ENCODE data around the gene HIF3A. TPM values are rescaled to one million over a fixed set of nuclear protein-coding genes. Genes with fewer than 3 reads are reported as not detected.

HIF3A gene
- total RNA-seq, 1 experiment from 2014 or later: 0.98 TPM

DNA sequence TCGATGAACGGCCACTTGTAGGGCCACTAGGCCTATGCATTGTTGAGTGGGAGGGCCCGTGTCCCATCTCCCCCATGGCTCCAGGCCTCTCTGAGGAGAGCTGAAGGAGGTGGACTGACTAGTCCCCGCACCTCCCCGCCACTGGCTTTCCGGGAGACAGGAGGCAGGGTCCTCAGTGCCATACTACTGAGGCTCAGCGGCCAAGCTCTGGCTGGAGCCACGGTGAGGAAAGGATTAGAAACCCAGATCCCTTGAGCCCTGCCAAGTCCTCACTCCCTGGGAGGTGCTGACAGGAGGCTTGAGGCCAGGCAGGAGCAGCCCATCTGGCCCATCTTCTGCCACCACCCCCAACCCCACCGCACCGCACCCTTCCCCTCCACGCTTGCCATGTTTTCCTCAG lies 87.6 kb downstream of the HIF3A start:
- Histone ChIP-seq H3K27me3 (ENCODE audit: insufficient read depth, low read length) (no peaks in the 10 kb centered on the region), H3K79me2 (ENCODE audit: insufficient read depth, low read length) (peaks cover 19% of the 10 kb centered on the region), H3K9me2 (ENCODE audit: insufficient read depth) (no peaks in the 10 kb centered on the region), H3K27ac (ENCODE audit: low read depth, low read length) (no peak overlapping the region), H3K9me3 (ENCODE audit: control insufficient read depth in 1 of 2, insufficient read depth in 1 of 2, low read depth in 1 of 2, low read length in 2 of 2) (no peaks in the 10 kb centered on the region; a peak in 1 of 4 replicates), H3K4me2 (ENCODE audit: low read length) (no peak overlapping the region), H2AFZ (ENCODE audit: low read depth, low read length, poor library complexity, severe bottlenecking) (no peak overlapping the region), H3K9ac (ENCODE audit: low read length) (no peak overlapping the region), H3K36me3 (ENCODE audit: control insufficient read depth in 1 of 2, insufficient read depth in 2 of 2, low read length in 2 of 2) (peaks cover 36 to 65% of the 10 kb centered on the region in 2 experiments), H4K20me1 (ENCODE audit: insufficient read depth) (0 out of 2 replicates have a peak, but pooled peaks cover 2% of the 10 kb centered on the region), H3K4me3 (replicated peaks in 1 of 2; ENCODE audit: low read depth in 1 of 2, low read length in 2 of 2) (no peak overlapping the region), H3K4me1 (ENCODE audit: control insufficient read depth in 1 of 2, insufficient read depth in 2 of 2, low read length in 2 of 2) (no peaks in the 10 kb centered on the region)
- no TSS peak for BruUV-seq (replicated peaks)
- intact Hi-C loops (cut with micrococcal nuclease): no loop called here
- DNase-seq (ENCODE audit: low read depth, low spot score): no peak
- ChIA-PET CTCF (no interaction called here), POLR2A (no interaction called here), RAD21 (ENCODE audit: low non-redundant PET in 1 of 2, low total read pairs in 2 of 2, uncharacterized antibody in 2 of 2, unreplicated experiment in 2 of 2) (no interaction called here)
- TF ChIP-seq CEBPB (IDR thresholded peaks at IDR 0.05; ENCODE audit: low read depth) (no peak), EZH2 (IDR thresholded peaks at IDR 0.05) (no peak), CBX3 (IDR thresholded peaks at IDR 0.05; ENCODE audit: low read depth) (no peak)
- TF ChIP-seq, protein P1, sequence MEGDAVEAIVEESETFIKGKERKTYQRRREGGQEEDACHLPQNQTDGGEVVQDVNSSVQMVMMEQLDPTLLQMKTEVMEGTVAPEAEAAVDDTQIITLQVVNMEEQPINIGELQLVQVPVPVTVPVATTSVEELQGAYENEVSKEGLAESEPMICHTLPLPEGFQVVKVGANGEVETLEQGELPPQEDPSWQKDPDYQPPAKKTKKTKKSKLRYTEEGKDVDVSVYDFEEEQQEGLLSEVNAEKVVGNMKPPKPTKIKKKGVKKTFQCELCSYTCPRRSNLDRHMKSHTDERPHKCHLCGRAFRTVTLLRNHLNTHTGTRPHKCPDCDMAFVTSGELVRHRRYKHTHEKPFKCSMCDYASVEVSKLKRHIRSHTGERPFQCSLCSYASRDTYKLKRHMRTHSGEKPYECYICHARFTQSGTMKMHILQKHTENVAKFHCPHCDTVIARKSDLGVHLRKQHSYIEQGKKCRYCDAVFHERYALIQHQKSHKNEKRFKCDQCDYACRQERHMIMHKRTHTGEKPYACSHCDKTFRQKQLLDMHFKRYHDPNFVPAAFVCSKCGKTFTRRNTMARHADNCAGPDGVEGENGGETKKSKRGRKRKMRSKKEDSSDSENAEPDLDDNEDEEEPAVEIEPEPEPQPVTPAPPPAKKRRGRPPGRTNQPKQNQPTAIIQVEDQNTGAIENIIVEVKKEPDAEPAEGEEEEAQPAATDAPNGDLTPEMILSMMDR (IDR thresholded peaks at IDR 0.05 in 2 of 3, conservative IDR thresholded peaks at IDR 0.05 in 1 of 3; ENCODE audit: borderline replicate concordance in 1 of 3, insufficient read depth in 1 of 3, low read depth in 2 of 3, low read length in 2 of 3): no peak
- ATAC-seq: no peak

DNA sequence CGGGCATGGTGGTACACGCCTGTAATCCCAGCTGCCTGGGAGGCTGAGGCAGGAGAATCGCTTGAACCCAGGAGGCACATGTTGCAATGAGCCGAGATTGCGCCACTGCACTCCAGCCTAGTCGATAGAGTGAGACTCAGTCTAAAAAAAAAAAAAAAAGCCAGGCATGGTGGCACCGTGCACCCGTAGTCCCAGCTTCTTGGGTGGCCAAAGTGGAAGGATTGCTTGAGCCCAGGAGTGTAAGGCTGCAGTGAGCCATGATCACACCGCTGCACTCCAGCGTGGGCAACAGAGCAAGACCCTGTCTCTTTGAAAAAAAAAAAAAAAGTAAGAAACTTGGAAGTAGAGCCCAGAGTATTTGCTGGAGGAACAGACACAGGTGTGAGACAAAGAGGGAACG lies 88.8 kb downstream of the HIF3A start:
- ChIA-PET POLR2A (no interaction called here), CTCF (no interaction called here)
- no TSS peak for BruUV-seq (replicated peaks)

More for the DNA sequence above, 88.8 kb downstream of the HIF3A start:
- H4K20me1 ChIP-seq (ENCODE audit: insufficient read depth): 0 out of 2 replicates have a peak, but pooled peaks cover 2% of the 10 kb centered on the region
- intact Hi-C loops (cut with micrococcal nuclease): no loop called here
- H3K79me2 ChIP-seq (ENCODE audit: insufficient read depth, low read length): peaks cover 7% of the 10 kb centered on the region
- ATAC-seq (no peak), DNase-seq (ENCODE audit: low read depth, low spot score) (no peak)
- H3K4me3 ChIP-seq (replicated peaks in 1 of 2; ENCODE audit: low read depth in 1 of 2, low read length in 2 of 2): no peak overlapping the region
- H2AFZ ChIP-seq (ENCODE audit: low read depth, low read length, poor library complexity, severe bottlenecking): no peak overlapping the region
- TF ChIP-seq, protein P2, sequence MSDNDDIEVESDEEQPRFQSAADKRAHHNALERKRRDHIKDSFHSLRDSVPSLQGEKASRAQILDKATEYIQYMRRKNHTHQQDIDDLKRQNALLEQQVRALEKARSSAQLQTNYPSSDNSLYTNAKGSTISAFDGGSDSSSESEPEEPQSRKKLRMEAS (IDR thresholded peaks at IDR 0.05): no peak
- TF ChIP-seq ZNF274 (IDR thresholded peaks at IDR 0.05; ENCODE audit: low read depth, low read length) (no peak), CEBPB (IDR thresholded peaks at IDR 0.05; ENCODE audit: low read depth) (no peak), JUND (IDR thresholded peaks at IDR 0.05) (no peak), SRF (IDR thresholded peaks at IDR 0.05; ENCODE audit: low read depth) (no peak), YY1 (IDR thresholded peaks at IDR 0.05; ENCODE audit: extremely low read depth, insufficient replicate concordance, low read depth, low read length) (no peak), ZFX (IDR thresholded peaks at IDR 0.05) (no peak), POLR2A (IDR thresholded peaks at IDR 0.05; ENCODE audit: borderline replicate concordance, extremely low read depth, insufficient read depth, insufficient read length) (no peak), RAD21 (IDR thresholded peaks at IDR 0.05; ENCODE audit: low read depth) (no peak), EGR1 (IDR thresholded peaks at IDR 0.05; ENCODE audit: low read depth) (no peak), POLR2AphosphoS5 (IDR thresholded peaks at IDR 0.05; ENCODE audit: low read depth, low read length) (no peak)
- TF ChIP-seq, protein P3, sequence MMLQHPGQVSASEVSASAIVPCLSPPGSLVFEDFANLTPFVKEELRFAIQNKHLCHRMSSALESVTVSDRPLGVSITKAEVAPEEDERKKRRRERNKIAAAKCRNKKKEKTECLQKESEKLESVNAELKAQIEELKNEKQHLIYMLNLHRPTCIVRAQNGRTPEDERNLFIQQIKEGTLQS (IDR thresholded peaks at IDR 0.05): no peak
- TF ChIP-seq, protein P4, sequence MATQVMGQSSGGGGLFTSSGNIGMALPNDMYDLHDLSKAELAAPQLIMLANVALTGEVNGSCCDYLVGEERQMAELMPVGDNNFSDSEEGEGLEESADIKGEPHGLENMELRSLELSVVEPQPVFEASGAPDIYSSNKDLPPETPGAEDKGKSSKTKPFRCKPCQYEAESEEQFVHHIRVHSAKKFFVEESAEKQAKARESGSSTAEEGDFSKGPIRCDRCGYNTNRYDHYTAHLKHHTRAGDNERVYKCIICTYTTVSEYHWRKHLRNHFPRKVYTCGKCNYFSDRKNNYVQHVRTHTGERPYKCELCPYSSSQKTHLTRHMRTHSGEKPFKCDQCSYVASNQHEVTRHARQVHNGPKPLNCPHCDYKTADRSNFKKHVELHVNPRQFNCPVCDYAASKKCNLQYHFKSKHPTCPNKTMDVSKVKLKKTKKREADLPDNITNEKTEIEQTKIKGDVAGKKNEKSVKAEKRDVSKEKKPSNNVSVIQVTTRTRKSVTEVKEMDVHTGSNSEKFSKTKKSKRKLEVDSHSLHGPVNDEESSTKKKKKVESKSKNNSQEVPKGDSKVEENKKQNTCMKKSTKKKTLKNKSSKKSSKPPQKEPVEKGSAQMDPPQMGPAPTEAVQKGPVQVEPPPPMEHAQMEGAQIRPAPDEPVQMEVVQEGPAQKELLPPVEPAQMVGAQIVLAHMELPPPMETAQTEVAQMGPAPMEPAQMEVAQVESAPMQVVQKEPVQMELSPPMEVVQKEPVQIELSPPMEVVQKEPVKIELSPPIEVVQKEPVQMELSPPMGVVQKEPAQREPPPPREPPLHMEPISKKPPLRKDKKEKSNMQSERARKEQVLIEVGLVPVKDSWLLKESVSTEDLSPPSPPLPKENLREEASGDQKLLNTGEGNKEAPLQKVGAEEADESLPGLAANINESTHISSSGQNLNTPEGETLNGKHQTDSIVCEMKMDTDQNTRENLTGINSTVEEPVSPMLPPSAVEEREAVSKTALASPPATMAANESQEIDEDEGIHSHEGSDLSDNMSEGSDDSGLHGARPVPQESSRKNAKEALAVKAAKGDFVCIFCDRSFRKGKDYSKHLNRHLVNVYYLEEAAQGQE (IDR thresholded peaks at IDR 0.05; ENCODE audit: low read depth): no peak
- H3K36me3 ChIP-seq (ENCODE audit: control insufficient read depth in 1 of 2, insufficient read depth in 2 of 2, low read length in 2 of 2): peaks cover 45 to 66% of the 10 kb centered on the region in 2 experiments
- RAD21 ChIA-PET (ENCODE audit: low non-redundant PET in 1 of 2, low total read pairs in 2 of 2, uncharacterized antibody in 2 of 2, unreplicated experiment in 2 of 2): interaction anchor here in 1 of 2 experiments (0.6 kb wide), 1 partner anchor 105 kb away, joined by 3 read pairs; no protein-coding TSS in a partner anchor
- no peaks in the 10 kb centered on the region for H3K9me2 ChIP-seq (ENCODE audit: insufficient read depth)
- no peak overlapping the region for H3K27ac ChIP-seq (ENCODE audit: low read depth, low read length)
- no peak overlapping the region for H3K4me2 ChIP-seq (ENCODE audit: low read length)
- H3K4me1 ChIP-seq (ENCODE audit: control insufficient read depth in 1 of 2, insufficient read depth in 2 of 2, low read length in 2 of 2): no peaks in the 10 kb centered on the region
- H3K9me3 ChIP-seq (ENCODE audit: control insufficient read depth in 1 of 2, insufficient read depth in 1 of 2, low read depth in 1 of 2, low read length in 2 of 2): no peaks in the 10 kb centered on the region; a peak in 1 of 4 replicates
- H3K27me3 ChIP-seq (ENCODE audit: insufficient read depth, low read length): no peaks in the 10 kb centered on the region
- no peak overlapping the region for H3K9ac ChIP-seq (ENCODE audit: low read length)

Data from HCT116 (cell line).